B cell (primary cell): ENCODE data around the gene CPXM1.

ENCODE experiments used
- EZH2 ChIP-seq: IDR thresholded peaks from 2 replicates; pipeline ENCODE4 v1.6.1; 2012; ENCODE audit warnings: borderline replicate concordance, low read depth, mild to moderate bottlenecking, moderate library complexity, low read length; ENCODE audit not compliant: insufficient read depth, poor library complexity, severe bottlenecking
- TF ChIP-seq, protein P1 (sequence below): fragments of 200-600 bp; IDR thresholded peaks from one replicate; pipeline ENCODE4 v1.8.0; 2022; ENCODE audit warnings: antibody characterized with exemption, mild to moderate bottlenecking

DNA sequence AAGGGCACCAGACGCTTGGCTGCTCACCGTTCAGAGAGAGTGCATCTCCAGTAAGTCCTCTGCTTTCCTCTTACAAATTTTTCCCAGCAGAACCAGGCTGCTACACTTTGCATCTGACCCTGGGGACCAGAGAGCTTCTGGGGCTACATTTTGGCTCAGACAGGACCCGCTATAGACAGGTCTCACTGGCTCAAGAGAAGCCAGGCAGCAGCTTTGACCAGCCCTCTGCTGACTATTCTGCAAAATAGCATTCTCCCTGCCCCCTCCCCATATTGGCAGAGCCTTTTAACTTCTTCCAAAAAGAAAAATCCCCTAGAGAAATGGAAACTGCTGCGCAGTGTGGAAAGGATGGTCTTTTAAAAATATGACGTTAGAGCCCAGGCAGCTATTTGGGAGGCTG is 37.2 kb downstream of the CPXM1 start:
- TF ChIP-seq, protein P1, sequence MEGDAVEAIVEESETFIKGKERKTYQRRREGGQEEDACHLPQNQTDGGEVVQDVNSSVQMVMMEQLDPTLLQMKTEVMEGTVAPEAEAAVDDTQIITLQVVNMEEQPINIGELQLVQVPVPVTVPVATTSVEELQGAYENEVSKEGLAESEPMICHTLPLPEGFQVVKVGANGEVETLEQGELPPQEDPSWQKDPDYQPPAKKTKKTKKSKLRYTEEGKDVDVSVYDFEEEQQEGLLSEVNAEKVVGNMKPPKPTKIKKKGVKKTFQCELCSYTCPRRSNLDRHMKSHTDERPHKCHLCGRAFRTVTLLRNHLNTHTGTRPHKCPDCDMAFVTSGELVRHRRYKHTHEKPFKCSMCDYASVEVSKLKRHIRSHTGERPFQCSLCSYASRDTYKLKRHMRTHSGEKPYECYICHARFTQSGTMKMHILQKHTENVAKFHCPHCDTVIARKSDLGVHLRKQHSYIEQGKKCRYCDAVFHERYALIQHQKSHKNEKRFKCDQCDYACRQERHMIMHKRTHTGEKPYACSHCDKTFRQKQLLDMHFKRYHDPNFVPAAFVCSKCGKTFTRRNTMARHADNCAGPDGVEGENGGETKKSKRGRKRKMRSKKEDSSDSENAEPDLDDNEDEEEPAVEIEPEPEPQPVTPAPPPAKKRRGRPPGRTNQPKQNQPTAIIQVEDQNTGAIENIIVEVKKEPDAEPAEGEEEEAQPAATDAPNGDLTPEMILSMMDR: no peak
- TF ChIP-seq EZH2: no peak
